ENCODE data around the gene OBP2A.
"Not testable (repeated sequence)": the region's sequence is repeated elsewhere in the genome, so short reads cannot be mapped to it uniquely, and the experiment has no call there.

The OBP2A gene

GRCh38 chr9:135545646-135546176, at the start of gene OBP2A:
Gene OBP2A (plus strand): TSS chr9:135546126. CDS start chr9:135546181, 55 bp downstream.
- DNase-seq (ENCODE audit: low read depth); H3K4me3 ChIP-seq (replicated peaks; ENCODE audit: low read depth, low read length): not testable (repeated sequence)

- DNase-seq (ENCODE audit: low read depth), result no peak
- no peak overlapping the region for H3K4me3 ChIP-seq (replicated peaks; ENCODE audit: low read depth, low read length)
- TF ChIP-seq CTCF (IDR thresholded peaks at IDR 0.05; ENCODE audit: low read length, missing control alignments), result no peak
Measured at GRCh38 chr9:135498381-135499126, 47.4 kb upstream of the OBP2A start.

- no peak for TF ChIP-seq CTCF (IDR thresholded peaks at IDR 0.05; ENCODE audit: low read length, missing control alignments)
- H3K4me3 ChIP-seq (replicated peaks; ENCODE audit: low read depth, low read length), result peak overlapping the region; percentile 81
- DNase-seq (ENCODE audit: low read depth), result peak; percentile 92
Measured at GRCh38 chr9:135499326-135500070, 46.4 kb upstream of the OBP2A start.

GRCh38 chr9:135500071-135500524, 45.8 kb upstream of the OBP2A start:
- TF ChIP-seq CTCF (IDR thresholded peaks at IDR 0.05; ENCODE audit: low read length, missing control alignments), result no peak
- H3K4me3 ChIP-seq (replicated peaks; ENCODE audit: low read depth, low read length), result peak overlapping the region; percentile 81
- DNase-seq (ENCODE audit: low read depth), result peak; percentile 64

- DNase-seq (ENCODE audit: low read depth), result peak; percentile 88
- H3K4me3 ChIP-seq (replicated peaks; ENCODE audit: low read depth, low read length), result peak within 1 kb of the TSS; percentile 81
- TF ChIP-seq CTCF (IDR thresholded peaks at IDR 0.05; ENCODE audit: low read length, missing control alignments), result peak; percentile 43
Measured at GRCh38 chr9:135500525-135501260, 45.2 kb upstream of the OBP2A start, which contains the start of gene MRPS2. Gene MRPS2 (plus strand): TSS chr9:135500682. CDS start chr9:135500711, 29 bp downstream.

- no peak for DNase-seq (ENCODE audit: low read depth)
- TF ChIP-seq CTCF (IDR thresholded peaks at IDR 0.05; ENCODE audit: low read length, missing control alignments), result no peak
- H3K4me3 ChIP-seq (replicated peaks; ENCODE audit: low read depth, low read length), result peak overlapping the region; percentile 81
Measured at GRCh38 chr9:135501261-135502167, 44.4 kb upstream of the OBP2A start.

Measured in fibroblast of pulmonary artery (primary cell).